ENCODE measurements around the gene SERGEF. TPM values are rescaled to one million over a fixed set of nuclear protein-coding genes. Genes with fewer than 3 reads are reported as not detected.

SERGEF gene
- polyA plus RNA-seq, 1 of the 3 experiments (the other 2 are of a cell fraction), result 23.1 TPM

GRCh38 chr11:18056561-18057181 lies 43.8 kb upstream of the SERGEF start:
- no peak for DNase-seq
- H3K4me1 ChIP-seq (ENCODE audit: control insufficient read depth in 1 of 2, insufficient read depth in 2 of 2, low read depth in 1 of 2, low read length in 1 of 2), result no peaks in the 10 kb centered on the region
- no peaks in the 10 kb centered on the region for H3K9me2 ChIP-seq
- H2AFZ ChIP-seq (ENCODE audit: low read depth), result no peak overlapping the region
- no peaks in the 10 kb centered on the region for H4K20me1 ChIP-seq (ENCODE audit: insufficient read depth)
- H3K79me2 ChIP-seq (ENCODE audit: insufficient read depth), result no peaks in the 10 kb centered on the region
- CTCF ChIA-PET, result no interaction called here
- 70% methylated on average over 1 of the region's 1 CpG for WGBS (ENCODE audit: low lambda C conversion rate)
- no peaks in the 10 kb centered on the region for H3K9me3 ChIP-seq
- no peaks in the 10 kb centered on the region for H3K36me3 ChIP-seq (replicated peaks in 1 of 2; ENCODE audit: control insufficient read depth in 1 of 2, insufficient read depth in 2 of 2, low read length in 1 of 2)
- no peak overlapping the region for H3K4me3 ChIP-seq (ENCODE audit: low read depth in 2 of 2, low read length in 1 of 2)
- no peaks in the 10 kb centered on the region; the same call in 1 of the 2 replicates for H3K27me3 ChIP-seq (ENCODE audit: insufficient read depth)
- POLR2A ChIA-PET, result no interaction called here
- no peak overlapping the region for H3K4me2 ChIP-seq
- no peak overlapping the region for H3K9ac ChIP-seq
- H3F3A ChIP-seq (replicated peaks; ENCODE audit: insufficient read depth), result no peaks in the 10 kb centered on the region
- TF ChIP-seq NFIC (IDR thresholded peaks at IDR 0.05; ENCODE audit: borderline replicate concordance) (no peak), RAD21 (IDR thresholded peaks at IDR 0.05; ENCODE audit: low read length) (no peak), EZH2phosphoT487 (IDR thresholded peaks at IDR 0.05; ENCODE audit: borderline replicate concordance, low read depth) (no peak), IRF3 (IDR thresholded peaks at IDR 0.05; ENCODE audit: low read depth, low read length) (no peak), SIN3A (IDR thresholded peaks at IDR 0.05; ENCODE audit: borderline replicate concordance, low read depth, low read length) (no peak), FOXM1 (IDR thresholded peaks at IDR 0.05; ENCODE audit: low read depth) (no peak), ELF1 (IDR thresholded peaks at IDR 0.05) (no peak), CHD2 (IDR thresholded peaks at IDR 0.05; ENCODE audit: low read length, partially characterized antibody) (no peak), FOXJ3 (CRISPR knock-in tag; IDR thresholded peaks at IDR 0.05) (no peak)
- TF ChIP-seq, protein P1, sequence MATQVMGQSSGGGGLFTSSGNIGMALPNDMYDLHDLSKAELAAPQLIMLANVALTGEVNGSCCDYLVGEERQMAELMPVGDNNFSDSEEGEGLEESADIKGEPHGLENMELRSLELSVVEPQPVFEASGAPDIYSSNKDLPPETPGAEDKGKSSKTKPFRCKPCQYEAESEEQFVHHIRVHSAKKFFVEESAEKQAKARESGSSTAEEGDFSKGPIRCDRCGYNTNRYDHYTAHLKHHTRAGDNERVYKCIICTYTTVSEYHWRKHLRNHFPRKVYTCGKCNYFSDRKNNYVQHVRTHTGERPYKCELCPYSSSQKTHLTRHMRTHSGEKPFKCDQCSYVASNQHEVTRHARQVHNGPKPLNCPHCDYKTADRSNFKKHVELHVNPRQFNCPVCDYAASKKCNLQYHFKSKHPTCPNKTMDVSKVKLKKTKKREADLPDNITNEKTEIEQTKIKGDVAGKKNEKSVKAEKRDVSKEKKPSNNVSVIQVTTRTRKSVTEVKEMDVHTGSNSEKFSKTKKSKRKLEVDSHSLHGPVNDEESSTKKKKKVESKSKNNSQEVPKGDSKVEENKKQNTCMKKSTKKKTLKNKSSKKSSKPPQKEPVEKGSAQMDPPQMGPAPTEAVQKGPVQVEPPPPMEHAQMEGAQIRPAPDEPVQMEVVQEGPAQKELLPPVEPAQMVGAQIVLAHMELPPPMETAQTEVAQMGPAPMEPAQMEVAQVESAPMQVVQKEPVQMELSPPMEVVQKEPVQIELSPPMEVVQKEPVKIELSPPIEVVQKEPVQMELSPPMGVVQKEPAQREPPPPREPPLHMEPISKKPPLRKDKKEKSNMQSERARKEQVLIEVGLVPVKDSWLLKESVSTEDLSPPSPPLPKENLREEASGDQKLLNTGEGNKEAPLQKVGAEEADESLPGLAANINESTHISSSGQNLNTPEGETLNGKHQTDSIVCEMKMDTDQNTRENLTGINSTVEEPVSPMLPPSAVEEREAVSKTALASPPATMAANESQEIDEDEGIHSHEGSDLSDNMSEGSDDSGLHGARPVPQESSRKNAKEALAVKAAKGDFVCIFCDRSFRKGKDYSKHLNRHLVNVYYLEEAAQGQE (IDR thresholded peaks at IDR 0.05; ENCODE audit: low read depth, low read length), result no peak
- H3K27ac ChIP-seq (ENCODE audit: low read depth in 2 of 2, low read length in 1 of 2), result no peak overlapping the region

GRCh38 chr11:18054511-18055103 lies 41.8 kb upstream of the SERGEF start:
- no peaks in the 10 kb centered on the region for H3K4me1 ChIP-seq (ENCODE audit: control insufficient read depth in 1 of 2, insufficient read depth in 2 of 2, low read depth in 1 of 2, low read length in 1 of 2)
- POLR2A ChIA-PET, result no interaction called here
- TF ChIP-seq ELF1 (IDR thresholded peaks at IDR 0.05), result no peak
- no peak for TF ChIP-seq EP300 (IDR thresholded peaks at IDR 0.05; ENCODE audit: borderline replicate concordance in 1 of 2, low read depth in 1 of 2, low read length in 1 of 2)
- TF ChIP-seq TEAD4 (IDR thresholded peaks at IDR 0.05; ENCODE audit: borderline replicate concordance, insufficient read depth), result no peak
- no peak for TF ChIP-seq CHD2 (IDR thresholded peaks at IDR 0.05; ENCODE audit: low read length, partially characterized antibody)
- no peak for TF ChIP-seq YY1 (IDR thresholded peaks at IDR 0.05; ENCODE audit: low read depth)
- no peak for TF ChIP-seq RCOR1 (IDR thresholded peaks at IDR 0.05; ENCODE audit: low read length)
- no peak for TF ChIP-seq USF1 (IDR thresholded peaks at IDR 0.05; ENCODE audit: borderline replicate concordance, low read depth)
- no peak for TF ChIP-seq SMC3 (IDR thresholded peaks at IDR 0.05; ENCODE audit: low read depth, low read length)
- TF ChIP-seq JUND (IDR thresholded peaks at IDR 0.05), result no peak
- TF ChIP-seq, protein P1 (IDR thresholded peaks at IDR 0.05; ENCODE audit: low read depth, low read length), result no peak
- TF ChIP-seq NRF1 (IDR thresholded peaks at IDR 0.05; ENCODE audit: low read depth, low read length), result no peak

More at GRCh38 chr11:18054511-18055103, 41.8 kb upstream of the SERGEF start:
- no peaks in the 10 kb centered on the region for H3K9me3 ChIP-seq
- no peaks in the 10 kb centered on the region for H3K79me2 ChIP-seq (ENCODE audit: insufficient read depth)
- H3K9ac ChIP-seq, result no peak overlapping the region
- no peaks in the 10 kb centered on the region for H3K36me3 ChIP-seq (replicated peaks in 1 of 2; ENCODE audit: control insufficient read depth in 1 of 2, insufficient read depth in 2 of 2, low read length in 1 of 2)
- no peaks in the 10 kb centered on the region for H3F3A ChIP-seq (replicated peaks; ENCODE audit: insufficient read depth)
- WGBS (ENCODE audit: low lambda C conversion rate), result 72% methylated on average over 10 of the region's 10 CpGs
- no peak overlapping the region for H2AFZ ChIP-seq (ENCODE audit: low read depth)
- no peaks in the 10 kb centered on the region for H3K9me2 ChIP-seq
- no peaks in the 10 kb centered on the region for H4K20me1 ChIP-seq (ENCODE audit: insufficient read depth)
- CTCF ChIA-PET, result no interaction called here
- H3K4me2 ChIP-seq, result no peak overlapping the region
- H3K4me3 ChIP-seq (ENCODE audit: low read depth in 2 of 2, low read length in 1 of 2), result no peak overlapping the region
- no peak overlapping the region for H3K27ac ChIP-seq (ENCODE audit: low read depth in 2 of 2, low read length in 1 of 2)
- H3K27me3 ChIP-seq (ENCODE audit: insufficient read depth), result no peaks in the 10 kb centered on the region
- DNase-seq, result no peak

Measured in SK-N-SH (cell line).